VCaP (cell line): ENCODE results near the gene LCK.
A peak's percentile ranks its signal among the peaks of the same experiment; 100 is the strongest.

Source experiments
- H3K27ac ChIP-seq: fragments of 450-650 bp; 2 replicates; pipeline ENCODE4 v1.5.1; 2017
- CTCF ChIP-seq: fragments of 450-650 bp; conservative IDR thresholded peaks from 2 replicates; pipeline ENCODE4 v1.5.1; 2017; ENCODE audit warnings: mild to moderate bottlenecking, moderate library complexity

Gene LCK

DNA sequence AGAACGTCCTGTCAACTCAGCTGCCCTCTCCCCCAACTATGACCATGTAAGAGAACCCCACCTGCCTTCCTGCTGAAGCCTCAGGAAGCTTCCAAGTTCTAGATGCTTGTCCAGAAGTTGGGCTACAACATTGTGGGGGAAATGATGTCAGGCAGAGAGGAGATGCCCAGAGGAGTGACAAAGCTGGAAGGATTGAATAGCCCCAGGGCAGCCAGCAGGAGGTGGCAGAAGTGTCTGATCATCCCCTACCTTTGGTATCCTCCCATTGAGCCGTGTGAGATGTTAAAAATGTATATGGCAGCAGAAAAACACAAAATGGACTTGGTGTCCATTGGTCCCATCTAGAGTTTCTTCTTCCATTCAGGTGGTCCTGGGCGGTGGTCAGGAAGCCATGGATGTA, 22.3 kb upstream of the LCK start:
- no peak for TF ChIP-seq CTCF
- no peak overlapping the region for H3K27ac ChIP-seq

DNA sequence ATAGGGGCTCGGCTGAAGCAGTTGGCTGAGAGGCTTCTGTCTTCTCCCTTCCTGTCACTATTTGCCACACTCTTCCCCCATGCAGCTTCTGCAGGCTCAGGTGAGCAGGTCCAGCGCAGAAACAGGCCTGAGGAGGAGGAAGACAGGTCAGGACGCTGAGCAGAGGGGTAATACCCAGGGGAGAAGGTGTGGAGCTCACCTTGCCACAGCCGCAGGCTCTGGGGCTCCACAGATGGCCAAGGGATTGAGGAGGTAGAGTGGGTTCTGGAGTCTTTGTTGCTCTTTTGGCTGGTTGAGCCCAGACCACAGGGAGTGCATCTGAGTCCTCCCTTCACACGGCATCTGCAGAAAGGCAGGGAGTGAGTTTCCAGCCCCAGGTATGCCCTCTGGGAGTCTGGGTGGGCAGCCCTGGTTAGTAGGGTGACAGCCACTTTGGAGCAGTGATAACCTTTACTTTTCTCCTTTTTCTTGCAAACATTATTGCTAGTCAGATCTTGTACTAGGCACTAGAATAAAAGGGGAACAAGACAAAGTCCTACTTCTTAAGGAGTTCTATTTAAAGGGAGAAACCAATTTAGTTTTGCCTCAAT, 19.1 kb upstream of the LCK start:
- TF ChIP-seq CTCF: no peak
- H3K27ac ChIP-seq: no peak overlapping the region

- no peak overlapping the region for H3K27ac ChIP-seq
- no peak for TF ChIP-seq CTCF
Observed at GRCh38 chr1:32232558-32233304, 18.3 kb upstream of the LCK start.

GRCh38 chr1:32234792-32235191, 16.3 kb upstream of the LCK start:
- H3K27ac ChIP-seq: no peak overlapping the region
- TF ChIP-seq CTCF: 0 out of 2 replicates have a peak, but pooled peaks have one; percentile 8

GRCh38 chr1:32239337-32239736, 11.7 kb upstream of the LCK start:
- peak overlapping the region; percentile 84 for H3K27ac ChIP-seq
- TF ChIP-seq CTCF: no peak

GRCh38 chr1:32239790-32240139, 11.3 kb upstream of the LCK start:
- peak overlapping the region; percentile 84 for H3K27ac ChIP-seq
- no peak for TF ChIP-seq CTCF

DNA sequence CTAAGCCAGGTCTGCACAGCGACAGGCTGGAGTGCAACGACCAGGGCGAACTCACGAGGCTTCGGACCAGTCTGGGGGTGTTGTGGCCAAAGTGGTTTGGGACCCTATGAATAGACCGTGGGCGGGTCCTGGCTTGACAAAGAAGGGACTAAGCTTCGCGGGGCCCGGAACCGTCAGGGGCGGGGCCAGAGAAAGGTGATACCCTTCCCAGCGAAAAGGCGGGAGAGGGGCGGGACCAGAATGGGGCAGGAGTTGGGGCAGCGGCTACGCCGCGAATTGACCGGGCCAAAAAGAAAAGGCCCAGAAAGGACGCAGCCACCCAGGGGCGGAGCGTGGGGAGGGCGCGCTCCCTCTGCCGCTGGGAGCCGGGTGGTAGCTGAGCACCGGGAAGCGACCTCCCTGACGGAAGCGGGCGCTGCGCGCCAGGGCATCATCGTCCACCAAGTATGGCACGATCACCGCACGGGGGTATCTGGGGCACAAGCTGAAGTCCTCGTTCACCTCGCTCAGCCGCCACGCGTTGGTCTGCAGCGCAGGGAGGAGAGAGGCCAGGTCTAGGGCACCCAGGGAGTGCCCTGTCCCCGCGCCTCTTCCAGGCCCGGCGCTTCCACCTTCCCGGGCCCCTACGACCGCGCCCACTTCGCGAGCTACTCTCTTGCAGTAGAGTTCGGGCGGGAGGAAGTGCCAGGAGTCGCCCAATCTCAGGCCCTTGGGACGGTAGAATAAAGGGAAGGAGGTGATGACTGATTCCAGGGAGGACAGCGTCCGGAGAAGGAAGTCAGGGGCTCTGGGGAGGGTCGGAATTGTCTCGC, 10.7 kb upstream of the LCK start:
- H3K27ac ChIP-seq: peak overlapping the region; percentile 84
- TF ChIP-seq CTCF: peak; percentile 42
